Adrenal gland (tissue), 12 donors: ENCODE data around the gene ZNF862. TPM values are rescaled to one million over a fixed set of nuclear protein-coding genes. Genes with fewer than 3 reads are reported as not detected.

Experiments
- DNase-seq, 7 donors: peaks; one replicate each; pipeline ENCODE4 v3.0.0-alpha.2; 2019 to 2020
- H3K27ac ChIP-seq, 5 donors: fragments of 200-600 bp; sonication (generic) in 4 of 5; 1 replicate in 3 of 5; 2 replicates in 2 of 5; pipeline versions ENCODE4 v1.5.1 to v1.8.0; 2016 to 2020; ENCODE audit warnings: mild to moderate bottlenecking in 1 of 5
- H3K27me3 ChIP-seq: fragments of 200-600 bp; 2 replicates; pipeline ENCODE4 v1.8.0; 2021
- H3K36me3 ChIP-seq, 2 donors: fragments of 200-600 bp; replicated peaks in 1 of 2; 1 replicate in 1 of 2; 2 replicates in 1 of 2; pipeline versions ENCODE4 v1.5.1 to v1.8.0; 2018 to 2022
- H3K4me1 ChIP-seq, 2 donors: fragments of 200-600 bp; replicated peaks in 1 of 2; 1 replicate in 1 of 2; 2 replicates in 1 of 2; pipeline versions ENCODE4 v1.5.1 to v1.8.0; 2018 to 2021
- H3K4me3 ChIP-seq, 4 donors: fragments of 200-600 bp; sonication (generic) in 3 of 4; one replicate each; pipeline ENCODE4 v1.5.1; 2016 to 2018
- H3K9me3 ChIP-seq, 3 donors: fragments of 200-600 bp; sonication (generic) in 1 of 3; replicated peaks in 1 of 3; 1 replicate in 2 of 3; 2 replicates in 1 of 3; pipeline versions ENCODE4 v1.5.1 to v1.8.0; 2016 to 2021
- POLR2A ChIP-seq, 2 donors: fragments of 450-650 bp; IDR thresholded peaks; one replicate each; pipeline ENCODE4 v1.6.1; 2017; ENCODE audit warnings: antibody characterized with exemption in 2 of 2, mild to moderate bottlenecking in 2 of 2, moderate library complexity in 1 of 2
- WGBS, 4 donors: extraction: QIAGEN DNeasy Blood & Tissue Kit in 2 of 4; methylation state at CpG; one replicate each; pipeline versions ENCODE4 v1.1.5 to v1.1.7; 2013 to 2017; 5-methylcytosine and 5-hydroxymethylcytosine counted together
- intact Hi-C, 2 donors: fragments of 100-400 bp; cut with DNase I; formaldehyde crosslinking; loops; one replicate each; pipeline versions ENCODE4 v1.14.1 to v1.15.0; 2022 to 2023
- polyA plus RNA-seq, 3 donors: library from polyadenylated mRNA; stranded (reverse); fragments of 200-250 nt in 2 of 3; fragments of 350-450 nt in 1 of 3; fragmentation: Illumina TruSeq in 1 of 3; extraction: RNeasy Lipid Tissue Mini Kit (QIAGEN cat#74804) in 1 of 3; gene quantifications; one replicate each; pipeline ENCODE4 v1.2.3, GENCODE V29; 2013 to 2014
- total RNA-seq, 9 donors: library from RNA; depleted of rRNA in 4 of 9; stranded (reverse); fragments of >200 nt in 4 of 9; fragments of 120-200 nt in 1 of 9; fragmentation: NEBNext Ultra II Directional in 1 of 9; extraction: Animal tissue kit (Norgen Biotek cat#: 25700) in 1 of 9; gene quantifications; one replicate each; pipeline versions ENCODE4 v1.1.0 to v1.2.4, GENCODE V29; 2013 to 2023
- TF ChIP-seq, protein P1 (sequence below), 6 experiments: fragments of 450-650 bp in 4 of 6; fragments of 200-600 bp in 2 of 6; sonication (generic) in 1 of 6; IDR thresholded peaks; 1 replicate in 5 of 6; 2 replicates in 1 of 6; pipeline versions ENCODE4 v1.5.1 to v1.8.0; 2016 to 2021; ENCODE audit warnings: antibody characterized with exemption in 6 of 6, mild to moderate bottlenecking in 2 of 6, moderate library complexity in 1 of 6
- donor health status: healthy with polysubstance abuse.
- donor health status: Bipolar disorder and iron deficiency.
- donor health status: DM: yes; HTN: yes; CAD: no.
- donor health status: DM: no; HTN: no; CAD: no.
- donor health status: DM: no; HTN: no; CAD: no.
- donor health status: DM: yes; HTN: yes; CAD: no.

Gene ZNF862
- total and polyA plus RNA-seq, 12 donors: 7.3 to 32.9 (median 13.9) TPM

- intact Hi-C loops: no loop called here
- 92 to 96% (median 94%) methylated on average over 8 of the region's 8 CpGs for WGBS, 4 donors
- H3K36me3 ChIP-seq: peaks cover 0 to 13% of the 10 kb centered on the region in 2 donors
Observed at GRCh38 chr7:149856583-149856982, 18.4 kb downstream of the ZNF862 start.

GRCh38 chr7:149859369-149859768, 21.2 kb downstream of the ZNF862 start:
- H3K27me3 ChIP-seq: no peaks in the 10 kb centered on the region
- H3K9me3 ChIP-seq: no peaks in the 10 kb centered on the region
- TF ChIP-seq, protein P1, sequence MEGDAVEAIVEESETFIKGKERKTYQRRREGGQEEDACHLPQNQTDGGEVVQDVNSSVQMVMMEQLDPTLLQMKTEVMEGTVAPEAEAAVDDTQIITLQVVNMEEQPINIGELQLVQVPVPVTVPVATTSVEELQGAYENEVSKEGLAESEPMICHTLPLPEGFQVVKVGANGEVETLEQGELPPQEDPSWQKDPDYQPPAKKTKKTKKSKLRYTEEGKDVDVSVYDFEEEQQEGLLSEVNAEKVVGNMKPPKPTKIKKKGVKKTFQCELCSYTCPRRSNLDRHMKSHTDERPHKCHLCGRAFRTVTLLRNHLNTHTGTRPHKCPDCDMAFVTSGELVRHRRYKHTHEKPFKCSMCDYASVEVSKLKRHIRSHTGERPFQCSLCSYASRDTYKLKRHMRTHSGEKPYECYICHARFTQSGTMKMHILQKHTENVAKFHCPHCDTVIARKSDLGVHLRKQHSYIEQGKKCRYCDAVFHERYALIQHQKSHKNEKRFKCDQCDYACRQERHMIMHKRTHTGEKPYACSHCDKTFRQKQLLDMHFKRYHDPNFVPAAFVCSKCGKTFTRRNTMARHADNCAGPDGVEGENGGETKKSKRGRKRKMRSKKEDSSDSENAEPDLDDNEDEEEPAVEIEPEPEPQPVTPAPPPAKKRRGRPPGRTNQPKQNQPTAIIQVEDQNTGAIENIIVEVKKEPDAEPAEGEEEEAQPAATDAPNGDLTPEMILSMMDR (IDR thresholded peaks at IDR 0.05): no peak
- TF ChIP-seq POLR2A (IDR thresholded peaks at IDR 0.05): no peak
- no peak overlapping the region for H3K4me3 ChIP-seq
- intact Hi-C loops: no loop called here
- no peak overlapping the region for H3K27ac ChIP-seq
- H3K36me3 ChIP-seq: peaks cover 0 to 23% of the 10 kb centered on the region in 2 donors
- H3K4me1 ChIP-seq: peaks cover 0 to 6% of the 10 kb centered on the region in 2 donors
- no peak for DNase-seq
- 60 to 79% (median 79%) methylated on average over 5 to 6 of the region's 6 CpGs for WGBS, 4 donors

More at GRCh38 chr7:149856583-149856982, 18.4 kb downstream of the ZNF862 start:
- H3K27me3 ChIP-seq: no peaks in the 10 kb centered on the region
- peaks cover 0 to 7% of the 10 kb centered on the region in 2 donors for H3K4me1 ChIP-seq
- H3K27ac ChIP-seq: no peak overlapping the region
- no peaks in the 10 kb centered on the region for H3K9me3 ChIP-seq
- DNase-seq: no peak
- TF ChIP-seq POLR2A (IDR thresholded peaks at IDR 0.05): no peak
- TF ChIP-seq, protein P1 (IDR thresholded peaks at IDR 0.05): no peak
- H3K4me3 ChIP-seq: no peak overlapping the region

DNA sequence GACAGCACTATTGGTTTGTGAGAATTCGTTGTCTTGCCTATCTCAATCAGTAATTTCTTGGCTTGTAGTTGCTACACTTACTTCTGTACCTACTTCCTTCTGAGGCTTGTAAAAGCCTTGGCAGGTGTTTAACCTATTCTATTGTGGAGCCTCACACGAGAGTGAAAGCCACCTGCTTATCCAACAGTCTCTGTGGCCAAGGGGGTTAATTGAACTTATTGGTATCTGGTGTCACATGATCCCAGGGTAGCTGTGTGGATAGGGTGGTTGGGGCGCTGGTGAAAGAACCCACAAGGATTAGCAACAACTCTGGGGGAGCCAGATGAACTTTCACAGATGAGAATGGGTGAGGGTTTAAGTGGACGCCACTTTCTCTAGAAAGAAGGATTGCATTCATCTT, 21.7 kb downstream of the ZNF862 start:
- intact Hi-C loops: no loop called here
- Histone ChIP-seq H3K27ac (no peak overlapping the region), H3K27me3 (no peaks in the 10 kb centered on the region), H3K9me3 (no peaks in the 10 kb centered on the region), H3K4me3 (no peak overlapping the region), H3K36me3 (peaks cover 0 to 29% of the 10 kb centered on the region in 2 donors), H3K4me1 (peaks cover 0 to 1% of the 10 kb centered on the region in 2 donors)
- DNase-seq: no peak
- WGBS, 4 donors: 89 to 95% (median 93%) methylated on average over 4 of the region's 4 CpGs
- no peak for TF ChIP-seq POLR2A (IDR thresholded peaks at IDR 0.05)
- TF ChIP-seq, protein P1 (IDR thresholded peaks at IDR 0.05): no peak

- TF ChIP-seq, protein P1 (IDR thresholded peaks at IDR 0.05): peak in 3 of 6 experiments; percentile 7 to 31 (median 24)
- no peak for TF ChIP-seq POLR2A (IDR thresholded peaks at IDR 0.05)
- H3K27ac ChIP-seq: no peak overlapping the region
- H3K4me3 ChIP-seq: no peak overlapping the region
- no peaks in the 10 kb centered on the region for H3K4me1 ChIP-seq
- peaks cover 0 to 33% of the 10 kb centered on the region in 2 donors for H3K36me3 ChIP-seq
- no peaks in the 10 kb centered on the region for H3K9me3 ChIP-seq
- peak in 1 of 7 donors; percentile 52 for DNase-seq
- no peaks in the 10 kb centered on the region for H3K27me3 ChIP-seq
- 88 to 96% (median 89%) methylated on average over 29 to 45 of the region's 45 CpGs for WGBS, 4 donors
- intact Hi-C loops: no loop called here
Observed at GRCh38 chr7:149860821-149861727, 22.9 kb downstream of the ZNF862 start.
